K562 (cell line): ENCODE results near the gene SENP8. TPM values are rescaled to one million over a fixed set of nuclear protein-coding genes. Genes with fewer than 3 reads are reported as not detected.

Source experiments
- ATAC-seq: fragments of 200-7000 bp; cut with Tn5 transposase; 3 replicates; pipeline ENCODE4 v1.9.1; 2020; ENCODE audit warnings: moderate library complexity
- BruUV-seq: library from RNA; stranded (reverse); fragments of 400-500 nt; replicated peaks from 2 replicates; lab custom pipeline; 2021; lab: Mats Ljungman, UMichigan
- CTCF ChIA-PET: fragments of 300-600 bp; formaldehyde crosslinking; extraction: SDS; loops from one replicate; lab custom pipeline; 2021; ENCODE audit warnings: low intra/inter-chr PET ratio; lab: Yijun Ruan, JAX
- POLR2A ChIA-PET: fragments of 300-600, 350-650 bp; sonication (Branson Sonifier 250); formaldehyde crosslinking; extraction: SDS; loops from one replicate; lab custom pipeline; 2021; ENCODE audit warnings: antibody characterized with exemption, inconsistent platforms; lab: Yijun Ruan, JAX
- DNase-seq, 4 experiments: peaks; one replicate each; pipeline versions ENCODE4 v3.0.0 to v3.0.0-alpha.2; 2011 to 2018; ENCODE audit warnings: low spot score in 3 of 4, mixed read lengths in 3 of 4; ENCODE audit errors: extremely low read depth in 1 of 4
- FAIRE-seq: peaks from 2 replicates; lab custom pipeline; 2011; peaks lifted over from hg19 to GRCh38; lab: Jason Lieb, UNC
- H2AFZ ChIP-seq: 2 replicates; pipeline ENCODE4 v1.6.0; 2011; ENCODE audit warnings: low read depth, low read length, control low read depth, inconsistent platforms
- H3K27ac ChIP-seq: fragments of 200-600 bp; 3 replicates; pipeline ENCODE4 v1.8.0; 2011; ENCODE audit warnings: low read depth, mild to moderate bottlenecking, control low read depth, inconsistent platforms, low read length, moderate library complexity, mixed read lengths; ENCODE audit errors: extremely low read depth
- H3K27me3 ChIP-seq, 2 experiments: fragments of 300-600 bp in 1 of 2; 2 replicates in 1 of 2; 3 replicates in 1 of 2; pipeline versions ENCODE4 v1.6.0 to v1.8.0; 2011; ENCODE audit warnings: inconsistent platforms in 2 of 2, low read length in 2 of 2, mild to moderate bottlenecking in 1 of 2, mixed read lengths in 1 of 2, moderate library complexity in 1 of 2; ENCODE audit not compliant: control insufficient read depth in 2 of 2, insufficient read depth in 2 of 2
- H3K36me3 ChIP-seq: fragments of 300-600 bp; 3 replicates; pipeline ENCODE4 v1.8.0; 2011; ENCODE audit warnings: mild to moderate bottlenecking, low read length, inconsistent platforms; ENCODE audit not compliant: control insufficient read depth, insufficient read depth
- H3K4me1 ChIP-seq, 2 experiments: fragments of 200-600 bp in 1 of 2; replicated peaks in 1 of 2; 2 replicates in 1 of 2; 3 replicates in 1 of 2; pipeline versions ENCODE4 v1.5.1 to v1.8.0; 2011; ENCODE audit warnings: inconsistent platforms in 2 of 2, low read length in 2 of 2, mild to moderate bottlenecking in 1 of 2, mixed read lengths in 1 of 2, moderate library complexity in 1 of 2; ENCODE audit not compliant: control insufficient read depth in 2 of 2, insufficient read depth in 2 of 2
- H3K4me2 ChIP-seq: 2 replicates; pipeline ENCODE4 v1.6.1; 2011; ENCODE audit warnings: low read length, control low read depth, inconsistent platforms, mixed read lengths; ENCODE audit not compliant: insufficient read depth
- H3K4me3 ChIP-seq: fragments of 200-600 bp; sonication (generic), shearing (Covaris generic); 2 replicates; pipeline ENCODE4 v1.5.1; 2016; ENCODE audit warnings: control low read depth, inconsistent platforms
- H3K79me2 ChIP-seq: fragments of 200-600 bp; 3 replicates; pipeline ENCODE4 v1.8.0; 2011; ENCODE audit warnings: low read length, inconsistent platforms; ENCODE audit not compliant: control insufficient read depth, insufficient read depth
- H3K9ac ChIP-seq, 2 experiments: 2 replicates each; pipeline versions ENCODE4 v1.6.0 to v1.6.1; 2011; ENCODE audit warnings: low read depth in 2 of 2, low read length in 2 of 2, control low read depth in 1 of 2, inconsistent platforms in 1 of 2, mild to moderate bottlenecking in 1 of 2, mixed read lengths in 1 of 2; ENCODE audit not compliant: insufficient read depth in 1 of 2
- H3K9me1 ChIP-seq: one replicate; pipeline ENCODE4 v1.6.0; 2011; ENCODE audit warnings: inconsistent platforms, mild to moderate bottlenecking, low read length, moderate library complexity; ENCODE audit not compliant: control insufficient read depth, insufficient read depth
- H3K9me3 ChIP-seq: replicated peaks from 2 replicates; pipeline ENCODE4 v1.5.1; 2011; ENCODE audit warnings: low read depth, low read length, inconsistent platforms; ENCODE audit not compliant: control insufficient read depth, insufficient read depth
- H4K20me1 ChIP-seq: replicated peaks from 2 replicates; pipeline ENCODE4 v1.6.1; 2011; ENCODE audit warnings: low read length, inconsistent platforms, mixed read lengths; ENCODE audit not compliant: control insufficient read depth, insufficient read depth
- FOXJ2 ChIP-seq: fragments of 200-800 bp; sonication (Bioruptor generic); IDR thresholded peaks from 2 replicates; pipeline ENCODE4 v1.6.1; 2016; ENCODE audit warnings: missing genetic modification characterization, missing compliant biosample characterization
- HNRNPUL1 ChIP-seq: fragments of 200-400 bp; formaldehyde crosslinking; IDR thresholded peaks from 2 replicates; pipeline ENCODE4 v1.6.1; 2017; ENCODE audit warnings: low read length
- KDM1A ChIP-seq, 2 experiments: fragments of 450-650 bp; IDR thresholded peaks; 2 replicates each; pipeline ENCODE4 v1.6.1; 2016; ENCODE audit warnings: mild to moderate bottlenecking in 2 of 2
- KDM4B ChIP-seq, 2 experiments: fragments of 450-650 bp in 1 of 2; sonication (generic) in 1 of 2; IDR thresholded peaks; 2 replicates each; pipeline ENCODE4 v1.6.1; 2016 to 2017; ENCODE audit warnings: borderline replicate concordance in 2 of 2, antibody characterized with exemption in 1 of 2, low read depth in 1 of 2, mild to moderate bottlenecking in 1 of 2
- MTF1 ChIP-seq: fragments of 250-450 bp; sonication (Bioruptor Pico); IDR thresholded peaks from 2 replicates; pipeline ENCODE4 v1.9.0; 2021; ENCODE audit warnings: moderate library complexity, mild to moderate bottlenecking, inconsistent platforms, borderline replicate concordance
- MXI1 ChIP-seq: IDR thresholded peaks from 2 replicates; pipeline ENCODE4 v1.6.1; 2011; ENCODE audit warnings: low read depth, mild to moderate bottlenecking, improper control_type of control experiment, low read length
- NCOA6 ChIP-seq: fragments of 450-650 bp; IDR thresholded peaks from 2 replicates; pipeline ENCODE4 v1.6.1; 2017; ENCODE audit warnings: mild to moderate bottlenecking
- NEUROD1 ChIP-seq: fragments of 150-350 bp; IDR thresholded peaks from 2 replicates; pipeline ENCODE4 v1.6.1; 2014; ENCODE audit warnings: borderline replicate concordance, low read length, low read depth; ENCODE audit not compliant: partially characterized antibody
- STAT5B ChIP-seq: fragments of 250-450 bp; sonication (Bioruptor Pico); IDR thresholded peaks from 2 replicates; pipeline ENCODE4 v1.8.0; 2021; ENCODE audit warnings: mild to moderate bottlenecking, inconsistent platforms
- SUPT5H ChIP-seq: fragments of 450-650 bp; IDR thresholded peaks from 2 replicates; pipeline ENCODE4 v1.6.1; 2016
- TAF15 ChIP-seq: fragments of 200-400 bp; formaldehyde crosslinking; IDR thresholded peaks from 2 replicates; pipeline ENCODE4 v1.6.1; 2017; ENCODE audit warnings: mild to moderate bottlenecking, low read depth, low read length, moderate library complexity
- ZFP36 ChIP-seq: fragments of 150-350 bp; IDR thresholded peaks from 2 replicates; pipeline ENCODE4 v1.6.1; 2018; ENCODE audit warnings: low read length, low read depth; ENCODE audit not compliant: partially characterized antibody
- ZNF140 ChIP-seq: fragments of 250-450 bp; sonication (Bioruptor Pico); IDR thresholded peaks from 2 replicates; pipeline ENCODE4 v1.8.0; 2021; ENCODE audit warnings: moderate library complexity, mild to moderate bottlenecking, inconsistent platforms
- ZNF277 ChIP-seq: fragments of 250-450 bp; sonication (Bioruptor Pico); IDR thresholded peaks from 2 replicates; pipeline ENCODE4 v1.8.0; 2022; ENCODE audit warnings: inconsistent platforms, mild to moderate bottlenecking, moderate library complexity, borderline replicate concordance
- ZNF384 ChIP-seq: IDR thresholded peaks from 2 replicates; pipeline ENCODE4 v1.6.1; 2012; ENCODE audit warnings: low read depth, low read length, improper control_type of control experiment
- WGBS: fragments of 100-300 bp; shearing (Covaris generic); methylation state at CpG from one replicate; pipeline ENCODE4 v1.1.6; 2016; ENCODE audit warnings: low coverage, mixed read lengths; ENCODE audit not compliant: insufficient coverage; ENCODE audit errors: missing lambda C conversion rate; 5-methylcytosine and 5-hydroxymethylcytosine counted together
- in situ Hi-C: fragments of 300-500 bp; cut with MboI; formaldehyde crosslinking; loops from 4 replicates; pipeline ENCODE4 v1.15.0; 2018; ENCODE audit warnings: inconsistent platforms, mixed read lengths
- intact Hi-C: fragments of 100-400 bp; cut with micrococcal nuclease; formaldehyde crosslinking; loops from 2 replicates; pipeline ENCODE4 v1.14.2; 2022
- polyA plus RNA-seq, 8 experiments: library from polyadenylated mRNA; depleted of rRNA in 4 of 8; stranded (reverse) in 5 of 8; unstranded in 3 of 8; fragments of >200 nt; fragmentation: Nextera tagmentation in 2 of 8; fragmentation: Illumina TruSeq in 1 of 8; extraction: Ambion mirVana in 2 of 8; extraction: Trizol in 1 of 8; gene quantifications; 2 replicates each; pipeline versions ENCODE4 v1.2.1 to v1.2.3, GENCODE V29; 2011 to 2014; ENCODE audit warnings: inconsistent platforms in 1 of 8, missing spikeins in 1 of 8
- total RNA-seq, 7 experiments: library from RNA; depleted of rRNA in 6 of 7; stranded (reverse); fragments of >200 nt in 6 of 7; fragmentation: Illumina TruSeq in 2 of 7; extraction: Trizol in 2 of 7; gene quantifications; 2 replicates each; pipeline versions ENCODE4 v1.2.1 to v1.2.3, GENCODE V29; 2011 to 2021; ENCODE audit warnings: low replicate concordance in 1 of 7
- TF ChIP-seq, protein P1 (sequence below): fragments of 250-450 bp; sonication (Bioruptor Pico); IDR thresholded peaks from 2 replicates; pipeline ENCODE4 v1.8.0; 2021; ENCODE audit warnings: mild to moderate bottlenecking, moderate library complexity
- TF ChIP-seq, protein P2 (sequence below): fragments of 450-650 bp; formaldehyde crosslinking; conservative IDR thresholded peaks from 2 replicates; pipeline ENCODE4 v1.4.0; 2022; ENCODE audit warnings: mild to moderate bottlenecking, missing genetic modification characterization
- TF ChIP-seq, protein P3 (sequence below): fragments of 250-450 bp; sonication (Bioruptor Pico); IDR thresholded peaks from 2 replicates; pipeline ENCODE4 v1.9.0; 2021; ENCODE audit warnings: mild to moderate bottlenecking, inconsistent platforms

The SENP8 gene
- total and polyA plus RNA-seq, 9 of the 15 experiments (the other 6 are each of a cell fraction or from before 2014, with no cell fraction given), result 1.4 to 5.4 (median 2.4) TPM

DNA sequence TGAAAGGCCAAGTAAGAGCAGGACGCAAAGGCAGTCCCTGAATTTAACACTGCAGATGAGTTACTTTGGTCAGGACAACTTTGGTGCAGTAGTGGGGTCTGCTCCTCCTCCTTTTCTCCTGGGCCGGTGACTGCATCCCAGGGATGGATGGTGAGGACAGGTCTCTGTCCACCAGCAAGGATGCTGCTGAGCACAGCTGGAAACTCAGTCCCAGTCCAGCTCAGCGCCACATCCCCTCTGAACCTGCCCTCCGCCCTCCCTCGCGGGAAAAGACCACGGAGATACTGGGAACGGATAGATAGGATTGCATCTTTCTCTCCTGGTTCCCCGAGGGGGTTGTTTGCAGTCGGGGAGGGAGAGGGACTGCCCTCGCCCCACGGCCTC, 65.6 kb downstream of the SENP8 start:
- POLR2A ChIA-PET, result interaction anchor here (0.6 to 0.9 kb wide), 3 partner anchors 17 to 178 kb away, joined by 3 read pairs; no protein-coding TSS in a partner anchor
- CTCF ChIA-PET, result no interaction called here
- no peak for ATAC-seq

More for the DNA sequence above, 65.6 kb downstream of the SENP8 start:
- Histone ChIP-seq H3K79me2 (no peaks in the 10 kb centered on the region), H3K4me1 (peaks cover 0 to 7% of the 10 kb centered on the region in 2 experiments; a peak in 1 of 5 replicates), H3K36me3 (no peaks in the 10 kb centered on the region), H3K9ac (no peak overlapping the region), H4K20me1 (0 out of 2 replicates have a peak, but pooled peaks cover 4% of the 10 kb centered on the region), H3K27me3 (peaks cover 34 to 41% of the 10 kb centered on the region in 2 experiments)
- DNase-seq (no peak), FAIRE-seq (no peak)
- in situ Hi-C loops, result no loop called here
- no TSS peak for BruUV-seq
- 2% methylated on average over 9 of the region's 12 CpGs for WGBS
- intact Hi-C loops, result no loop called here
- TF ChIP-seq, protein P1, sequence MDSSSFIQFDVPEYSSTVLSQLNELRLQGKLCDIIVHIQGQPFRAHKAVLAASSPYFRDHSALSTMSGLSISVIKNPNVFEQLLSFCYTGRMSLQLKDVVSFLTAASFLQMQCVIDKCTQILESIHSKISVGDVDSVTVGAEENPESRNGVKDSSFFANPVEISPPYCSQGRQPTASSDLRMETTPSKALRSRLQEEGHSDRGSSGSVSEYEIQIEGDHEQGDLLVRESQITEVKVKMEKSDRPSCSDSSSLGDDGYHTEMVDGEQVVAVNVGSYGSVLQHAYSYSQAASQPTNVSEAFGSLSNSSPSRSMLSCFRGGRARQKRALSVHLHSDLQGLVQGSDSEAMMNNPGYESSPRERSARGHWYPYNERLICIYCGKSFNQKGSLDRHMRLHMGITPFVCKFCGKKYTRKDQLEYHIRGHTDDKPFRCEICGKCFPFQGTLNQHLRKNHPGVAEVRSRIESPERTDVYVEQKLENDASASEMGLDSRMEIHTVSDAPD (CRISPR knock-in tag), result no peak
- TF ChIP-seq STAT5B (CRISPR knock-in tag), result no peak
- no peak for TF ChIP-seq NCOA6
- TF ChIP-seq ZNF140 (CRISPR knock-in tag), result no peak
- TF ChIP-seq ZFP36, result no peak
- TF ChIP-seq MTF1 (CRISPR knock-in tag), result no peak
- TF ChIP-seq SUPT5H, result no peak
- no peak for TF ChIP-seq KDM4B (IDR thresholded peaks at IDR 0.05; ENCODE audit: borderline replicate concordance in 2 of 2, low read depth in 1 of 2)
- TF ChIP-seq TAF15, result no peak
- TF ChIP-seq NEUROD1, result no peak
- TF ChIP-seq, protein P2, sequence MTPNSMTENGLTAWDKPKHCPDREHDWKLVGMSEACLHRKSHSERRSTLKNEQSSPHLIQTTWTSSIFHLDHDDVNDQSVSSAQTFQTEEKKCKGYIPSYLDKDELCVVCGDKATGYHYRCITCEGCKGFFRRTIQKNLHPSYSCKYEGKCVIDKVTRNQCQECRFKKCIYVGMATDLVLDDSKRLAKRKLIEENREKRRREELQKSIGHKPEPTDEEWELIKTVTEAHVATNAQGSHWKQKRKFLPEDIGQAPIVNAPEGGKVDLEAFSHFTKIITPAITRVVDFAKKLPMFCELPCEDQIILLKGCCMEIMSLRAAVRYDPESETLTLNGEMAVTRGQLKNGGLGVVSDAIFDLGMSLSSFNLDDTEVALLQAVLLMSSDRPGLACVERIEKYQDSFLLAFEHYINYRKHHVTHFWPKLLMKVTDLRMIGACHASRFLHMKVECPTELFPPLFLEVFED (CRISPR knock-in tag), result no peak
- no peak for TF ChIP-seq ZNF384
- TF ChIP-seq, protein P3, sequence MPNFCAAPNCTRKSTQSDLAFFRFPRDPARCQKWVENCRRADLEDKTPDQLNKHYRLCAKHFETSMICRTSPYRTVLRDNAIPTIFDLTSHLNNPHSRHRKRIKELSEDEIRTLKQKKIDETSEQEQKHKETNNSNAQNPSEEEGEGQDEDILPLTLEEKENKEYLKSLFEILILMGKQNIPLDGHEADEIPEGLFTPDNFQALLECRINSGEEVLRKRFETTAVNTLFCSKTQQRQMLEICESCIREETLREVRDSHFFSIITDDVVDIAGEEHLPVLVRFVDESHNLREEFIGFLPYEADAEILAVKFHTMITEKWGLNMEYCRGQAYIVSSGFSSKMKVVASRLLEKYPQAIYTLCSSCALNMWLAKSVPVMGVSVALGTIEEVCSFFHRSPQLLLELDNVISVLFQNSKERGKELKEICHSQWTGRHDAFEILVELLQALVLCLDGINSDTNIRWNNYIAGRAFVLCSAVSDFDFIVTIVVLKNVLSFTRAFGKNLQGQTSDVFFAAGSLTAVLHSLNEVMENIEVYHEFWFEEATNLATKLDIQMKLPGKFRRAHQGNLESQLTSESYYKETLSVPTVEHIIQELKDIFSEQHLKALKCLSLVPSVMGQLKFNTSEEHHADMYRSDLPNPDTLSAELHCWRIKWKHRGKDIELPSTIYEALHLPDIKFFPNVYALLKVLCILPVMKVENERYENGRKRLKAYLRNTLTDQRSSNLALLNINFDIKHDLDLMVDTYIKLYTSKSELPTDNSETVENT (CRISPR knock-in tag), result no peak
- no peak for TF ChIP-seq MXI1
- TF ChIP-seq ZNF277, result no peak
- no peak for TF ChIP-seq KDM1A (IDR thresholded peaks at IDR 0.05)
- TF ChIP-seq FOXJ2 (tag), result no peak
- no peak for TF ChIP-seq HNRNPUL1
- TF ChIP-seq, all 486 proteins: peak for 0
- no peak overlapping the region for H3K4me2 ChIP-seq
- H3K9me1 ChIP-seq, result no peaks in the 10 kb centered on the region
- no peak overlapping the region for H3K27ac ChIP-seq
- H3K9me3 ChIP-seq, result no peaks in the 10 kb centered on the region
- no peak overlapping the region for H3K4me3 ChIP-seq
- no peak overlapping the region for H2AFZ ChIP-seq
